BJ (cell line): Measurements from ENCODE around the gene INPP5A. TPM values are rescaled to one million over a fixed set of nuclear protein-coding genes. Genes with fewer than 3 reads are reported as not detected.

ENCODE experiments used
- CTCF ChIA-PET: fragments of 350-600 bp; formaldehyde crosslinking; extraction: SDS; loops from one replicate; lab custom pipeline; 2021; ENCODE audit warnings: antibody characterized with exemption, inconsistent platforms; lab: Yijun Ruan, JAX
- POLR2A ChIA-PET: fragments of 300-600 bp; sonication (Branson Sonifier 250); formaldehyde crosslinking; extraction: SDS; loops from one replicate; lab custom pipeline; 2021; ENCODE audit warnings: antibody characterized with exemption; lab: Charles Lee
- DNase-seq: peaks from one replicate; pipeline ENCODE4 v3.0.0-alpha.2; 2011; ENCODE audit warnings: low read depth
- H3K27me3 ChIP-seq: 2 replicates; pipeline ENCODE4 v1.6.0; 2011; ENCODE audit warnings: low read length; ENCODE audit not compliant: control insufficient read depth, insufficient read depth
- H3K36me3 ChIP-seq: 2 replicates; pipeline ENCODE4 v1.5.1; 2011; ENCODE audit warnings: low read length; ENCODE audit not compliant: control insufficient read depth, insufficient read depth
- H3K4me3 ChIP-seq: 2 replicates; pipeline ENCODE4 v1.5.1; 2011; ENCODE audit warnings: low read depth, mild to moderate bottlenecking, control low read depth, low read length
- polyA plus RNA-seq: library from polyadenylated mRNA; depleted of rRNA; stranded (reverse); fragments of >200 nt; gene quantifications from 2 replicates; pipeline ENCODE4 v1.2.3, GENCODE V29; 2011
- TF ChIP-seq, protein P1 (sequence below): IDR thresholded peaks from 2 replicates; pipeline ENCODE4 v1.5.1; 2011; ENCODE audit warnings: low read depth, mild to moderate bottlenecking, control low read depth, inconsistent platforms, low read length, moderate library complexity; ENCODE audit not compliant: insufficient read depth

Gene INPP5A
- polyA plus RNA-seq, 1 experiment: 60.1 TPM

DNA sequence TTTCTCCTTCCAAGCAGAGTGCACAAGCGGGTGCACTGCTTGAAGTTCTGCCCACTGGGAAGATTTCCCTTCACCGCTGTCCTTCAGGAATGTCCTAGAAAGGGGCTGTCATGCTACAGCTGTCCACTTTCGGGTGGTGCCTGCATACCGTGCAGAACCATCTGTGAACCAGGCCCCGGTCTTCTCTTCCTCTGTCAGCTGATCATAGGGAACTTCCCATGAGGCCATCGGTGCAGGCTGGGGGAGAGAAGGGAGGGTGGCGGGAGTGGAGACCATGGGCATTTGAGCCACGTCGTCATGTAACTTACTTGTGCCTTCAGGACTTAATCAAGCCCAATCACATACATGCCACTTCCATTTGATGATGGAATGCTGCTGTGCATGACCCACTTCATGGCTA is 136.7 kb downstream of the INPP5A start:
- TF ChIP-seq, protein P1, sequence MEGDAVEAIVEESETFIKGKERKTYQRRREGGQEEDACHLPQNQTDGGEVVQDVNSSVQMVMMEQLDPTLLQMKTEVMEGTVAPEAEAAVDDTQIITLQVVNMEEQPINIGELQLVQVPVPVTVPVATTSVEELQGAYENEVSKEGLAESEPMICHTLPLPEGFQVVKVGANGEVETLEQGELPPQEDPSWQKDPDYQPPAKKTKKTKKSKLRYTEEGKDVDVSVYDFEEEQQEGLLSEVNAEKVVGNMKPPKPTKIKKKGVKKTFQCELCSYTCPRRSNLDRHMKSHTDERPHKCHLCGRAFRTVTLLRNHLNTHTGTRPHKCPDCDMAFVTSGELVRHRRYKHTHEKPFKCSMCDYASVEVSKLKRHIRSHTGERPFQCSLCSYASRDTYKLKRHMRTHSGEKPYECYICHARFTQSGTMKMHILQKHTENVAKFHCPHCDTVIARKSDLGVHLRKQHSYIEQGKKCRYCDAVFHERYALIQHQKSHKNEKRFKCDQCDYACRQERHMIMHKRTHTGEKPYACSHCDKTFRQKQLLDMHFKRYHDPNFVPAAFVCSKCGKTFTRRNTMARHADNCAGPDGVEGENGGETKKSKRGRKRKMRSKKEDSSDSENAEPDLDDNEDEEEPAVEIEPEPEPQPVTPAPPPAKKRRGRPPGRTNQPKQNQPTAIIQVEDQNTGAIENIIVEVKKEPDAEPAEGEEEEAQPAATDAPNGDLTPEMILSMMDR: no peak
- POLR2A ChIA-PET: no interaction called here
- CTCF ChIA-PET: no interaction called here
- H3K4me3 ChIP-seq: no peak overlapping the region
- H3K27me3 ChIP-seq: no peaks in the 10 kb centered on the region
- no peak for DNase-seq
- H3K36me3 ChIP-seq: peaks cover 2% of the 10 kb centered on the region; the same call in 1 of the 2 replicates

DNA sequence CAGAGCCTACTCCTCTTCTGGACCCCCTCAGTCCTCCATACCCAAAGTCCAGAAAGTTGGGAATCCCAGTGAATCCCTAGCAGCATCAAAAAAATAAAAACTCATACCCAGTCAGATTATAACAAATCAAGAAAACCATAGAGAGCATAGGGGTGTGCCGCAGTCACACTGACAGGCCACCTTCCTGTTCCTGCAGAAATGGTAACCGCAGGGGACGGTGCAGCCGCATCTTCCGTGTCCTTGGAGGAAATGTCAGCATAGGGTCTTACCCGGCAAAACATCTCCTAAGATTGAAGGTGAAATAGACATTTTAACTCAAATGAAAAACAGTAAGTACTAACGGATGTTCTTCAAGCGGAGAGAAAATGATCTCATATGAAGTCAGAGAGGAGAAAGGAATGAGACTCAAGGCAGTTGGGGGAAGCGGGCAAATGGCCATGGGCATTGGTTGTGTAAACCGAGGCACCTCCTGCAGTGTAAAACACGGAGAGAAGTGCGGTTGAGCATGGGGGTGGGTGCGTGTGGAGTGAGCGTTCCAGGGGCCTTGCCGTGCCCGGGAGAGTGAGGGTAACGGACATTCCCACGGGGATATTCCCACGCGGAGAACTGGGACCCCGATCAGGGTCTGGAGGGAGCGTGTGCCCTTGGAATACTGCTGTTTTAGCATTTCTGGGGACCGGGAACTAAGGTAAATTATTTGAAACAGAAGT is 137.6 kb downstream of the INPP5A start:
- peaks cover 2% of the 10 kb centered on the region; the same call in 1 of the 2 replicates for H3K36me3 ChIP-seq
- ChIA-PET POLR2A (no interaction called here), CTCF (no interaction called here)
- DNase-seq: no peak
- no peaks in the 10 kb centered on the region for H3K27me3 ChIP-seq
- no peak overlapping the region for H3K4me3 ChIP-seq
- TF ChIP-seq, protein P1: no peak

DNA sequence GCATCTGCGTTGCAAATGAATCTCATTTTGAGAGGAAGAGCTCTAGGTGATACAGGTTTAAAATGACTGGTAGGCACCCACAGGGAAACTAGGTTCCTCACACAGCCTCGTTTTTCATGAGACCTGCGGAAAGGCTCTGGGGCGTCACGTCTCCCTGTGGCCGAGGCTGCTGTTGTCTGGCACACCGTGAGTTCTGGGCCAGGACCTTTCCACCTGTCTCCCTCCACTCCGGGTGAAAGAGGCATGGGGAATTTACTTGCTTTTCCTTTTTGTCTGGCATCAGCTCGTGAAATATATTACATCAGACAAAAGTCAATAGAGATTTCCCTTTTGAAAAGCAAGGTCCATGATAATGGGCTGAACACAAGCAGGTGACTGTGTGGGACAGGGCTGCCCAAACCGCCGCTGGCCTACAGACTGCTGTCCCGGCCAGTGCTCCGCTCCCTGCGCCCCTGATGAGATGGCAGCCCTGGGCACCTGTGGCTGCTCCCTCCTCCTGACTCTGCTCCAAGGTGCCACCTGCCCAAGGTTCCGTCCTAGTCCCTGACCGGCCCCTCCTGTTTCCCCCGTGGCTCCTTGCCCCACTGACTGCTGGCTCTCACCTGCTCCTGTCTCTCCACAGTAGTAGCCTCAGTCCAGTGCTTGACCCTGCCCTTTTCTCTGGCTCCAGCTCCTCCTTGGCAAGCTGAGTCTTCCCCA is 138.8 kb downstream of the INPP5A start:
- CTCF ChIA-PET: no interaction called here
- TF ChIP-seq, protein P1: no peak
- DNase-seq: no peak
- Histone ChIP-seq H3K27me3 (no peaks in the 10 kb centered on the region), H3K4me3 (no peak overlapping the region), H3K36me3 (peaks cover 2% of the 10 kb centered on the region; the same call in 1 of the 2 replicates)
- POLR2A ChIA-PET: no interaction called here

DNA sequence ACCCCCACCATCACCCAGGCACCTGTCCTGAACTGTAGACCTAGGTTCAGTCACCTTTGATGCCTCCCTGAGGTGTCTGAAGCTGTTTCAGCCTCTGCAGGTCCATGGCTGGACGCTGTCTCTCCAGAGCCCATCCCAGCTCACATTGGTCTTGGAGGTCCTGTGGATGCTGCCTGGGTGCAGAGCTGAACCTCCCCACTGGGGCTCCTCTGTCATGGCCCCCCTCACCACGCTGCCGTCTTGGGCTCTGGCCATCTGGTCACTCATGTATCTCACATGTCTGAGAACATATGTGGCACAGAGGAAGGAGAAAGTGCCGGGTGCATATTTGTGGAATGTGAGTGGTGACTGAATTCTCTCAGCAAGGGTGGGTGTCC is 139.5 kb downstream of the INPP5A start:
- POLR2A ChIA-PET: no interaction called here
- Histone ChIP-seq H3K27me3 (no peaks in the 10 kb centered on the region), H3K36me3 (no peaks in the 10 kb centered on the region; the same call in 1 of the 2 replicates), H3K4me3 (no peak overlapping the region)
- CTCF ChIA-PET: no interaction called here
- TF ChIP-seq, protein P1: no peak
- no peak for DNase-seq

DNA sequence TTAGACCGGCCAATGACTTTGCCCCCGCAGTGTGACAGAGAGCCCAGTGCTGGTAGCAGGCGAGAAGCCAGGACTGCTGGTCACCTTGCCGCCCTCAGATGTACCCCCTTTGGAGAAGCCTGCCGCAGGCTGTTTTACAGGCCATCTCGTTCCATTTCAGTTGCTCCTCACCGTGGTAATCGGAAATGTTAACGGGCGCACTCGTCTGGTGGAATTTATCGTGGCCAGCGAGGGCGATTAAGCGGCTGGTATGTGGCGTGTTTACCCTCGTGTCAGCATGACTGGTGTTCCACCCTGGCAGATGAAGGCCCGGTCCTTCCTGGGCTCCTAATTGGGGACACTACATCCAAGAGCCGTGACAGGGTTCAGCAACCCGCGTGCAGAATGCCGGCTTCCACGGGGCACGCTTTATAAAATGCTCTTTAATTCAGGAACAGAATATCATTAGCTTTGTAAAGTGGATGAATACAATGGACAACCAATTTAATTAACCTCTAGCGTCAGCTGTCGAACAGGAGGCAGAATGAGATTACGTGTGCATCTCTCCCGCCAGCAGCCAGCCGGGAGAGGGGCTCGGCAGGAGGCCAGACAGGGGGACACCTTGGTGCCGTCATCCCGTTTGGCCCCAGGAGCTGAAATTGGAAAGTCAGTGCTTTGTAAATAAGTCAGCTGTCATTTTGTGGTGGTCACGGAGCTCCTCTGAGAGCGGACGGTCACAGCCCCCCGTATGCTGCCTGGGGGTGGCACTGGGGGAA is 140.1 kb downstream of the INPP5A start:
- ChIA-PET POLR2A (no interaction called here), CTCF (interaction anchor here (0.8 kb wide), 1 partner anchor 23 kb away, joined by 3 read pairs; no protein-coding TSS in a partner anchor)
- no peak for DNase-seq

More for the DNA sequence above, 140.1 kb downstream of the INPP5A start:
- Histone ChIP-seq H3K4me3 (no peak overlapping the region), H3K27me3 (no peaks in the 10 kb centered on the region), H3K36me3 (no peaks in the 10 kb centered on the region; the same call in 1 of the 2 replicates)
- TF ChIP-seq, protein P1: no peak
